ENCODE data around the gene CDH4.

DNA sequence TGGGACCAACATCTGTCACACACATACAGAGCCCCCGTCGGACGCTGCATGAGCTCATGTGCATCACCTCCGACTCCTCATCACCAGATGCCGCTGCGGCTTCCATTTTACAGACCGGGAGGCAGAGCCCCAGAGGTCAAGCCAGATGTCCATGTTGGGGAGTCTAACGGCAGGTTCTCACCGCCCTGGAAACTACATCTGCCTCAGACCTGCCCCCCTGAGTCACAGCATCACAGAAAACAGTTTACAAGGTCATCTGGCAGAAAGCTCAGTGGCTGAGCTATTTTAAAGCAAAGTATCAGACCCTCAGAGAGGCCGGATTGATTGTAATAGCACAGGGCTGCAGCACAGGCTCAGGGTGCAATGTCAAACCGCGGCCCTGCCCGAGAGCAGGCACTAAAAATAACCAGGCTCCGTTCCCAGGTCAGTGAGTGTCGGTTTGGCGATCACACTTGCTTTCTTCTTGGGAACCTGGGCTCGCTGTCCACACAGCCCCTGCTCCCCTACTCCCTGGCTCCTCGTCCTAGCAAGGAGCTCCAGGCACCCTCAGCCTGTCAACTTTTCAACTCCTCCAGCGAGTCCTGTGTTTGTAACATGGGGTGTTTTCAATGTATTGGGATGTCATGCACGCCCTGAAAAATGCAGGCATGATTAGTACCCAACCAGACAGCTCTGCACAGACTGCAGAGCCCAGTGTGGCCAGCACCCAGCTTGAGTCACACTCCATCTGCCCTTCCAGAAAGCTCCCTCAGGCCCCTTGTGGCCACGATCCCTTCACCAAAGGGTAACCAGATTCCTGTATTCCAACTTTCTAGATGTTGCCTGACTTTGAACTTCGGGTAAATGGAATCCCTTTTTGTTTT, 264.5 kb downstream of the CDH4 start:
- TF ChIP-seq, protein P1, sequence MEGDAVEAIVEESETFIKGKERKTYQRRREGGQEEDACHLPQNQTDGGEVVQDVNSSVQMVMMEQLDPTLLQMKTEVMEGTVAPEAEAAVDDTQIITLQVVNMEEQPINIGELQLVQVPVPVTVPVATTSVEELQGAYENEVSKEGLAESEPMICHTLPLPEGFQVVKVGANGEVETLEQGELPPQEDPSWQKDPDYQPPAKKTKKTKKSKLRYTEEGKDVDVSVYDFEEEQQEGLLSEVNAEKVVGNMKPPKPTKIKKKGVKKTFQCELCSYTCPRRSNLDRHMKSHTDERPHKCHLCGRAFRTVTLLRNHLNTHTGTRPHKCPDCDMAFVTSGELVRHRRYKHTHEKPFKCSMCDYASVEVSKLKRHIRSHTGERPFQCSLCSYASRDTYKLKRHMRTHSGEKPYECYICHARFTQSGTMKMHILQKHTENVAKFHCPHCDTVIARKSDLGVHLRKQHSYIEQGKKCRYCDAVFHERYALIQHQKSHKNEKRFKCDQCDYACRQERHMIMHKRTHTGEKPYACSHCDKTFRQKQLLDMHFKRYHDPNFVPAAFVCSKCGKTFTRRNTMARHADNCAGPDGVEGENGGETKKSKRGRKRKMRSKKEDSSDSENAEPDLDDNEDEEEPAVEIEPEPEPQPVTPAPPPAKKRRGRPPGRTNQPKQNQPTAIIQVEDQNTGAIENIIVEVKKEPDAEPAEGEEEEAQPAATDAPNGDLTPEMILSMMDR (IDR thresholded peaks at IDR 0.05), result no peak
- TF ChIP-seq POLR2AphosphoS5 (IDR thresholded peaks at IDR 0.05; ENCODE audit: low read depth, low read length) (no peak), TCF7L2 (IDR thresholded peaks at IDR 0.05; ENCODE audit: low read depth, low read length) (no peak)
